Measurements from ENCODE around the gene PI4KA. TPM values are rescaled to one million over a fixed set of nuclear protein-coding genes. Genes with fewer than 3 reads are reported as not detected.

Gene PI4KA
- total RNA-seq, 1 donor from 2014 or later: 24.4 TPM

- Histone ChIP-seq H2AFZ (replicated peaks) (no peak overlapping the region), H4K20me1 (ENCODE audit: low read depth) (no peaks in the 10 kb centered on the region)
- H3K27ac Mint-ChIP-seq: peak overlapping the region; percentile 81
These were observed 4.8 kb upstream of the PI4KA start for GRCh38 chr22:20863366-20863765.

GRCh38 chr22:20862540-20862939, 3.9 kb upstream of the PI4KA start:
- Histone ChIP-seq H3K4me2 (no peak overlapping the region), H3K27ac (no peak overlapping the region), H2AFZ (replicated peaks) (no peak overlapping the region), H3F3A (ENCODE audit: low read depth) (peaks cover 17% of the 10 kb centered on the region), H3K9ac (no peak overlapping the region), H3K4me3 (no peak overlapping the region), H4K20me1 (ENCODE audit: low read depth) (no peaks in the 10 kb centered on the region), H3K27me3 (no peaks in the 10 kb centered on the region), H3K9me3 (ENCODE audit: low read depth) (no peaks in the 10 kb centered on the region), H3K79me2 (ENCODE audit: low read depth) (peaks cover 9% of the 10 kb centered on the region), H3K36me3 (no peaks in the 10 kb centered on the region), H3K4me1 (peaks cover 7% of the 10 kb centered on the region)
- Mint-ChIP-seq H3K27ac (no peak overlapping the region), H3K4me3 (no peak overlapping the region), H3K9me3 (no peaks in the 10 kb centered on the region), H3K4me1 (peaks cover 18% of the 10 kb centered on the region), H3K36me3 (no peaks in the 10 kb centered on the region), H3K27me3 (ENCODE audit: insufficient read depth, low read depth) (no peaks in the 10 kb centered on the region)
- no peak for DNase-seq (ENCODE audit: low spot score)
- TF ChIP-seq CTCF (IDR thresholded peaks at IDR 0.05): no peak
- no peak for TF ChIP-seq EZH2 (IDR thresholded peaks at IDR 0.05)
- TF ChIP-seq EZH2phosphoT487 (IDR thresholded peaks at IDR 0.05): no peak

More at GRCh38 chr22:20863366-20863765, 4.8 kb upstream of the PI4KA start:
- H3K4me2 ChIP-seq: no peak overlapping the region
- Mint-ChIP-seq H3K27me3 (ENCODE audit: insufficient read depth, low read depth) (no peaks in the 10 kb centered on the region), H3K4me3 (no peak overlapping the region), H3K9me3 (no peaks in the 10 kb centered on the region), H3K4me1 (peaks cover 13% of the 10 kb centered on the region), H3K36me3 (no peaks in the 10 kb centered on the region)
- peaks cover 9% of the 10 kb centered on the region for H3F3A ChIP-seq (ENCODE audit: low read depth)
- H3K4me1 ChIP-seq: peaks cover 7% of the 10 kb centered on the region
- no peak for DNase-seq (ENCODE audit: low spot score)
- no peak overlapping the region for H3K27ac ChIP-seq
- no peaks in the 10 kb centered on the region for H3K27me3 ChIP-seq
- no peak for TF ChIP-seq CTCF (IDR thresholded peaks at IDR 0.05)
- no peak for TF ChIP-seq EZH2 (IDR thresholded peaks at IDR 0.05)
- TF ChIP-seq EZH2phosphoT487 (IDR thresholded peaks at IDR 0.05): no peak
- no peaks in the 10 kb centered on the region for H3K9me3 ChIP-seq (ENCODE audit: low read depth)
- H3K79me2 ChIP-seq (ENCODE audit: low read depth): peaks cover 4% of the 10 kb centered on the region
- H3K4me3 ChIP-seq: no peak overlapping the region
- no peaks in the 10 kb centered on the region for H3K36me3 ChIP-seq
- no peak overlapping the region for H3K9ac ChIP-seq

GRCh38 chr22:20859615-20860014, 1.0 kb upstream of the PI4KA start:
- Histone ChIP-seq H3K27ac (no peak overlapping the region), H3K4me3 (peak overlapping the region; percentile 97), H3F3A (ENCODE audit: low read depth) (peaks cover 20% of the 10 kb centered on the region), H3K27me3 (no peaks in the 10 kb centered on the region), H3K9me3 (ENCODE audit: low read depth) (no peaks in the 10 kb centered on the region), H3K4me2 (peak overlapping the region; percentile 70), H3K36me3 (no peaks in the 10 kb centered on the region), H4K20me1 (ENCODE audit: low read depth) (peaks cover 10% of the 10 kb centered on the region), H3K4me1 (peaks cover 4% of the 10 kb centered on the region), H3K9ac (peak overlapping the region; percentile 4), H3K79me2 (ENCODE audit: low read depth) (peaks cover 37% of the 10 kb centered on the region), H2AFZ (replicated peaks) (peak overlapping the region; percentile 99)
- Mint-ChIP-seq H3K36me3 (no peaks in the 10 kb centered on the region), H3K4me1 (peaks cover 25% of the 10 kb centered on the region), H3K27ac (no peak overlapping the region), H3K27me3 (ENCODE audit: insufficient read depth, low read depth) (no peaks in the 10 kb centered on the region), H3K4me3 (peak overlapping the region; percentile 87), H3K9me3 (no peaks in the 10 kb centered on the region)
- no peak for TF ChIP-seq CTCF (IDR thresholded peaks at IDR 0.05)
- TF ChIP-seq EZH2 (IDR thresholded peaks at IDR 0.05): no peak
- no peak for TF ChIP-seq EZH2phosphoT487 (IDR thresholded peaks at IDR 0.05)
- no peak for DNase-seq (ENCODE audit: low spot score)

Measured in neural progenitor cell (in vitro differentiated cells).